Chondrocyte (in vitro differentiated cells): ENCODE measurements around the gene DUSP16. TPM values are rescaled to one million over a fixed set of nuclear protein-coding genes. Genes with fewer than 3 reads are reported as not detected.

ENCODE experiments used
- DNase-seq: peaks from one replicate; pipeline ENCODE4 v3.0.0; 2021; ENCODE audit warnings: mixed read lengths, low spot score
- H3K27ac Mint-ChIP-seq: one replicate; pipeline ENCODE4 v1.8.0; 2021; ENCODE audit warnings: mild to moderate bottlenecking, moderate library complexity, mixed read lengths; ENCODE audit not compliant: unreplicated experiment
- H3K27me3 Mint-ChIP-seq: 2 replicates; pipeline ENCODE4 v1.8.0; 2021; ENCODE audit warnings: low read depth, mixed read lengths
- H3K36me3 Mint-ChIP-seq: 2 replicates; pipeline ENCODE4 v1.8.0; 2021; ENCODE audit warnings: low read depth, mixed read lengths
- H3K4me1 Mint-ChIP-seq: 2 replicates; pipeline ENCODE4 v1.8.0; 2021; ENCODE audit warnings: low read depth, mild to moderate bottlenecking, mixed read lengths
- H3K4me3 Mint-ChIP-seq: one replicate; pipeline ENCODE4 v1.8.0; 2021; ENCODE audit warnings: mild to moderate bottlenecking, moderate library complexity, mixed read lengths; ENCODE audit not compliant: unreplicated experiment
- H3K9me3 Mint-ChIP-seq: 2 replicates; pipeline ENCODE4 v1.8.0; 2021; ENCODE audit warnings: low read depth, mixed read lengths
- total RNA-seq: library from RNA; stranded (reverse); gene quantifications from 3 replicates; pipeline ENCODE4 v1.2.1, GENCODE V29; 2021
- TF ChIP-seq, protein P1 (sequence below): fragments of 200-600 bp; sonication (generic); IDR thresholded peaks from 2 replicates; pipeline ENCODE4 v1.5.0; 2021; ENCODE audit warnings: antibody characterized with exemption, mild to moderate bottlenecking, moderate library complexity

DUSP16 gene
- total RNA-seq, 1 donor from 2014 or later, result 13.7 TPM

DNA sequence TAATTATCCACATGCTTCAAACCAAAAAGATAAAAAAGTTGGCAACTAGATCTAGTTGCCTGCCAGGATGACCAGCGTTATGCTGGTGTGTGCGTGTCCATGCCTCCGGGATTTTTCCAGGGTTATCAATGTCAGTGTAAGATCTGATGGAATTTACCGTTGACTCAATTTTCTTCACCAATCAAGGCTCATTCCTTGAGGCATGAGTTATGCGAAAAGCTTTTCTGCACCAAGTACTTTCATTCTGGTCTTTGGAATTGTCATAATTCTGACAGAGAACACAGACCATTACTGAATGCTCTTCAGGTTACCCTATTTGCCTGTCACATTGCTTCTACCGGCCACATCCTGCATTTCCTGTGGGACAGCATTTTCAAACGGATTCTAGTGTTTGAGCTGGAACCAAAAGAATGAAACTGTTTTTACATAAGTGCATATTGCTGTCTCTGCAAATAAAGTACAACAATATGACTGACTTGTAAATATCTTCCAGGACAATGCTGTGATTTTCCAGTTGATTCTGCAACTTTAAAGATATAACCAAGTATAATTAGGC lies 91.8 kb downstream of the DUSP16 start:
- Mint-ChIP-seq H3K27ac (no peak overlapping the region), H3K4me3 (no peak overlapping the region), H3K27me3 (no peaks in the 10 kb centered on the region), H3K9me3 (peaks cover 2% of the 10 kb centered on the region), H3K4me1 (peaks cover 6% of the 10 kb centered on the region), H3K36me3 (peaks cover 16% of the 10 kb centered on the region)
- TF ChIP-seq, protein P1, sequence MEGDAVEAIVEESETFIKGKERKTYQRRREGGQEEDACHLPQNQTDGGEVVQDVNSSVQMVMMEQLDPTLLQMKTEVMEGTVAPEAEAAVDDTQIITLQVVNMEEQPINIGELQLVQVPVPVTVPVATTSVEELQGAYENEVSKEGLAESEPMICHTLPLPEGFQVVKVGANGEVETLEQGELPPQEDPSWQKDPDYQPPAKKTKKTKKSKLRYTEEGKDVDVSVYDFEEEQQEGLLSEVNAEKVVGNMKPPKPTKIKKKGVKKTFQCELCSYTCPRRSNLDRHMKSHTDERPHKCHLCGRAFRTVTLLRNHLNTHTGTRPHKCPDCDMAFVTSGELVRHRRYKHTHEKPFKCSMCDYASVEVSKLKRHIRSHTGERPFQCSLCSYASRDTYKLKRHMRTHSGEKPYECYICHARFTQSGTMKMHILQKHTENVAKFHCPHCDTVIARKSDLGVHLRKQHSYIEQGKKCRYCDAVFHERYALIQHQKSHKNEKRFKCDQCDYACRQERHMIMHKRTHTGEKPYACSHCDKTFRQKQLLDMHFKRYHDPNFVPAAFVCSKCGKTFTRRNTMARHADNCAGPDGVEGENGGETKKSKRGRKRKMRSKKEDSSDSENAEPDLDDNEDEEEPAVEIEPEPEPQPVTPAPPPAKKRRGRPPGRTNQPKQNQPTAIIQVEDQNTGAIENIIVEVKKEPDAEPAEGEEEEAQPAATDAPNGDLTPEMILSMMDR, result no peak
- DNase-seq, result no peak

DNA sequence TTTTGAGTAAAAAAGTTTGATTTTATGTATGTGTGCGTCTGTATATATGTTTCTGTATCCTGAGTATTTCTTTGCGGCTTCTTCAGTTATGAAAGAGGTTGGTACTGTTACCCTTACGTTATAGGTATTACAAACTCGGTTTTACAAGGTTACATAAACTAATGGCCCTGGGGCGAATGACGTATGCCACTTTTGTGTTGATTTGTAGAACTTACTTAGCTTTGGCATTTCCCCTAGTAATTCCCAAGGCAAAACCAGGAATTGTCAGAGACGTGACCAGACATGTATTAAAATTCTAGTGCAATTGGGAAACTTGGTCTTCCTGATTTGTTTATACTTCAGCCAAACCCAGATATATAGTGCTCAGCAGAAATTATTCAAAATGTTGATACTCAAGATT lies 93.3 kb downstream of the DUSP16 start:
- H3K4me1 Mint-ChIP-seq, result peaks cover 6% of the 10 kb centered on the region

DNA sequence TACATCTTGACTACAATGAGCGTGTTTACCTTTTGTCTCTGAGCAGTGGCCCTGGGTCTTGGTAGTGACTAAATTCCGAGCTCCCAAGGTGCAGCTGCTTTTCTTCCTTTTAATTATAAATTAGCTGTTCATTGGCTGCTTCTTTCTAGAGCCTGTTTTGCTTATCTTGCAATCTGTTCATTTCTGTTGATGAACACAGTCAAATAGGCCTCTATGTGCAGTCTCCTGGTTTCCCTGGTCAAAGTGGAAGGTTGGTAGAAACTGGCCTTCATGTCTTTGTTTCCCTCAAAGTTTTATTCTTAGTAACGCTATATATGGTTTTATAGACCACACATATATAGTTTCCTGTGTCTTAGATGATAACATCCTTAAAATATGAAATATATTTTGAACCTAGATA lies 94.1 kb downstream of the DUSP16 start:
- Mint-ChIP-seq H3K9me3 (peaks cover 2% of the 10 kb centered on the region), H3K36me3 (peaks cover 11% of the 10 kb centered on the region), H3K4me3 (no peak overlapping the region), H3K27me3 (no peaks in the 10 kb centered on the region), H3K4me1 (peaks cover 6% of the 10 kb centered on the region), H3K27ac (no peak overlapping the region)
- TF ChIP-seq, protein P1, result no peak
- DNase-seq, result no peak

More for the DNA sequence above, 93.3 kb downstream of the DUSP16 start:
- no peaks in the 10 kb centered on the region for H3K27me3 Mint-ChIP-seq
- H3K4me3 Mint-ChIP-seq, result no peak overlapping the region
- peaks cover 2% of the 10 kb centered on the region for H3K9me3 Mint-ChIP-seq
- peaks cover 13% of the 10 kb centered on the region for H3K36me3 Mint-ChIP-seq
- DNase-seq, result no peak
- TF ChIP-seq, protein P1, result no peak
- H3K27ac Mint-ChIP-seq, result no peak overlapping the region

DNA sequence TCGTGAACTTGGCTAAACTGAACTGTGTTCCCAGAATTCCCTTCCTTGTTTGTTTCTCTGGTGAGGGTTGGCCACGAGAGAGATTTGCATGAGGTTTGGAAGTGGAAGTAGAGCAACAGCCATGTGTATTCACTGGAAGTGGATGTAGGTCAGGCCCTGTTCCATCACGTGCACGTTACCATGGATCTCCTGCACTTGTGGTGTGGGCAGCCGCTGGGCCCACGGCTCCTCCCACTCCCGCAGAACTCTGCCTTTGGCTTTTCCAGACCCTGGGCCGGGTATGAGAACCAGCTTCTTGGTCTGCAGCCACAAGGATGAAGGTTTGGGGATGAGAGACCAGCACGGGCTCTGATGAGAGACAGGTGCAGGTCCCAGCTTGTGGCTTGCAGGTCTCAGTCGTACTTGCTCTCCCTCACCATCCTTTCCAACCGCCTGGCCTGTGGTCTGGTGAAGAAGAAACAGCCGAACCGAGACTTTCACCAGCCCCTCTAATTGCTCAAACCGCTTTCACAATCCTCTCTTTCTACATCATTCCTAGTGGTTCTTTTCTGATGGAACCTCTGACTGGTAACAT lies 94.9 kb downstream of the DUSP16 start:
- no peak for DNase-seq
- Mint-ChIP-seq H3K9me3 (peaks cover 2% of the 10 kb centered on the region), H3K27ac (no peak overlapping the region), H3K36me3 (peaks cover 6% of the 10 kb centered on the region), H3K4me1 (peaks cover 6% of the 10 kb centered on the region), H3K4me3 (no peak overlapping the region), H3K27me3 (no peaks in the 10 kb centered on the region)
- TF ChIP-seq, protein P1, result no peak

DNA sequence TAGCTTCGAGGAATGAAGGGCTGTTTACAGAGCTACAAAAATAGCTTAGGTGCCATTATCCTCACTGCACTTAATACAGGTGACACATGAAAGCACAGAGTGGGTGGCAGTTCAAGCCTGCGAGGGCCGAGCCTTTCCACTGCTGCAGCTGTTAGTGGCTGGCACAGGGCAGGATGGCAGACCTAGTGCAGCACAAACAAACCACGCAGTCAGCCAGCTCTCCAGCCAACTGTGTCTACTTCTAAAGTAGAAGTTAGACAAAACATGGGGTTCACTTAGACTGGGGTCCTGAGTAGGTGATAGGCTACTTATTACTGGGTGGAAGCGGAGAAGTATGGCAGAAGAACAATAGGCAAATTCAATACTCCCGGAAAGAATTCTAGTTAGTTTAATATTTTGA lies 95.4 kb downstream of the DUSP16 start:
- Mint-ChIP-seq H3K4me3 (no peak overlapping the region), H3K27me3 (no peaks in the 10 kb centered on the region), H3K36me3 (peaks cover 6% of the 10 kb centered on the region), H3K9me3 (peaks cover 2% of the 10 kb centered on the region), H3K4me1 (peaks cover 6% of the 10 kb centered on the region), H3K27ac (no peak overlapping the region)
- DNase-seq, result no peak
- TF ChIP-seq, protein P1, result no peak
